IMR-90 (cell line): Measurements from ENCODE around the gene HEPH. TPM values are rescaled to one million over a fixed set of nuclear protein-coding genes. Genes with fewer than 3 reads are reported as not detected.
"Not testable (repeated sequence)": the region's sequence is repeated elsewhere in the genome, so short reads cannot be mapped to it uniquely, and the experiment has no call there.

Experiments
- ATAC-seq: fragments of 200-7000 bp; cut with Tn5 transposase; 2 replicates; pipeline ENCODE4 v1.9.1; 2020; ENCODE audit warnings: low read depth, mild to moderate bottlenecking, moderate library complexity
- BruUV-seq: library from RNA; stranded (reverse); fragments of 400-500 nt; replicated peaks from 2 replicates; lab custom pipeline; 2021; lab: Mats Ljungman, UMichigan
- CTCF ChIA-PET: fragments of 300-600 bp; formaldehyde crosslinking; extraction: SDS; loops from one replicate; lab custom pipeline; 2021; ENCODE audit warnings: antibody characterized with exemption; lab: Yijun Ruan, JAX
- POLR2A ChIA-PET: fragments of 300-600 bp; sonication (Branson Sonifier 250); formaldehyde crosslinking; loops from one replicate; lab custom pipeline; 2022; ENCODE audit warnings: antibody characterized with exemption; ENCODE audit not compliant: unreplicated experiment; lab: Charles Lee
- DNase-seq: peaks from one replicate; pipeline ENCODE4 v3.0.0; 2013
- H2AFZ ChIP-seq: replicated peaks from 2 replicates; pipeline ENCODE3; 2013; ENCODE audit warnings: low read length, mild to moderate bottlenecking; ENCODE audit not compliant: poor library complexity
- H2AK5ac ChIP-seq: 2 replicates; pipeline ENCODE4 v1.6.1; 2013; ENCODE audit warnings: low read depth, low read length, inconsistent platforms
- H2AK9ac ChIP-seq: replicated peaks from 2 replicates; pipeline ENCODE3; 2013; ENCODE audit warnings: mild to moderate bottlenecking, low read depth, low read length, moderate library complexity; ENCODE audit not compliant: poor library complexity
- H2BK120ac ChIP-seq: 2 replicates; pipeline ENCODE4 v1.6.1; 2013; ENCODE audit warnings: low read depth, low read length, inconsistent platforms
- H2BK15ac ChIP-seq: 3 replicates; pipeline ENCODE4 v1.6.1; 2013; ENCODE audit warnings: low read depth, low read length, inconsistent platforms
- H2BK20ac ChIP-seq: 2 replicates; pipeline ENCODE4 v1.6.1; 2013; ENCODE audit warnings: low read depth, mild to moderate bottlenecking, inconsistent platforms, low read length, moderate library complexity
- H2BK5ac ChIP-seq: 2 replicates; pipeline ENCODE4 v1.6.1; 2013; ENCODE audit warnings: mild to moderate bottlenecking, low read depth, low read length, inconsistent platforms; ENCODE audit not compliant: poor library complexity, severe bottlenecking
- H3K14ac ChIP-seq: replicated peaks from 2 replicates; pipeline ENCODE4 v1.6.1; 2013; ENCODE audit warnings: low read depth, low read length, inconsistent platforms
- H3K18ac ChIP-seq: 2 replicates; pipeline ENCODE4 v1.6.1; 2013; ENCODE audit warnings: low read depth, low read length, control low read depth
- H3K23ac ChIP-seq: 2 replicates; pipeline ENCODE4 v1.6.1; 2013; ENCODE audit warnings: low read depth, low read length, inconsistent platforms
- H3K27ac ChIP-seq: 2 replicates; pipeline ENCODE4 v1.5.1; 2013; ENCODE audit warnings: mild to moderate bottlenecking, control low read depth, low read length; ENCODE audit not compliant: insufficient read depth
- H3K27me3 ChIP-seq: 2 replicates; pipeline ENCODE4 v1.6.1; 2013; ENCODE audit warnings: low read length; ENCODE audit not compliant: control insufficient read depth, insufficient read depth
- H3K36me3 ChIP-seq: 2 replicates; pipeline ENCODE4 v1.6.1; 2013; ENCODE audit warnings: low read length, mixed read lengths; ENCODE audit not compliant: control insufficient read depth, insufficient read depth
- H3K4ac ChIP-seq: 2 replicates; pipeline ENCODE4 v1.6.1; 2013; ENCODE audit warnings: low read depth, low read length, inconsistent platforms
- H3K4me1 ChIP-seq: 2 replicates; pipeline ENCODE4 v1.6.1; 2013; ENCODE audit warnings: low read length, mixed read lengths; ENCODE audit not compliant: control insufficient read depth, insufficient read depth
- H3K4me2 ChIP-seq: 2 replicates; pipeline ENCODE4 v1.6.1; 2013; ENCODE audit warnings: low read depth, mild to moderate bottlenecking, control low read depth, low read length, moderate library complexity
- H3K4me3 ChIP-seq: 2 replicates; pipeline ENCODE4 v1.5.1; 2013; ENCODE audit warnings: low read depth, mild to moderate bottlenecking, control low read depth, low read length, moderate library complexity; ENCODE audit not compliant: insufficient read depth
- H3K56ac ChIP-seq: 2 replicates; pipeline ENCODE4 v1.6.1; 2013; ENCODE audit warnings: low read length, inconsistent platforms; ENCODE audit not compliant: insufficient read depth; ENCODE audit errors: extremely low read depth
- H3K79me1 ChIP-seq, 2 experiments: 2 replicates each; pipeline ENCODE4 v1.6.1; 2013; ENCODE audit warnings: low read length in 2 of 2, inconsistent platforms in 1 of 2, low read depth in 1 of 2
- H3K9ac ChIP-seq: 2 replicates; pipeline ENCODE4 v1.6.1; 2013; ENCODE audit warnings: low read depth, low read length, control low read depth
- H3K9me1 ChIP-seq: 2 replicates; pipeline ENCODE4 v1.6.1; 2013; ENCODE audit warnings: low read length, inconsistent platforms; ENCODE audit not compliant: insufficient read depth
- H3K9me3 ChIP-seq: 2 replicates; pipeline ENCODE4 v1.6.1; 2013; ENCODE audit warnings: low read length; ENCODE audit not compliant: control insufficient read depth, insufficient read depth
- H4K20me1 ChIP-seq: 2 replicates; pipeline ENCODE4 v1.6.1; 2013; ENCODE audit warnings: low read length, inconsistent platforms; ENCODE audit not compliant: insufficient read depth
- H4K5ac ChIP-seq: 2 replicates; pipeline ENCODE4 v1.6.1; 2013; ENCODE audit warnings: mild to moderate bottlenecking, low read depth, low read length, control low read depth
- H4K8ac ChIP-seq, 2 experiments: 2 replicates each; pipeline ENCODE4 v1.6.1; 2013; ENCODE audit warnings: low read depth in 2 of 2, low read length in 2 of 2, control low read depth in 1 of 2, inconsistent platforms in 1 of 2
- H4K91ac ChIP-seq: 2 replicates; pipeline ENCODE4 v1.6.1; 2013; ENCODE audit warnings: low read depth, low read length, inconsistent platforms; ENCODE audit not compliant: insufficient read depth
- BHLHE40 ChIP-seq: fragments of 150-350 bp; IDR thresholded peaks from 2 replicates; pipeline ENCODE4 v1.6.1; 2016; ENCODE audit warnings: mild to moderate bottlenecking, low read depth, low read length
- CHD1 ChIP-seq: IDR thresholded peaks from 2 replicates; pipeline ENCODE4 v1.6.1; 2012; ENCODE audit warnings: low read depth, low read length, improper control_type of control experiment
- WGBS, 2 experiments: methylation state at CpG; one replicate each; pipeline versions ENCODE4 v1.1.5 to v1.1.7; 2013; ENCODE audit warnings: missing lambda C conversion rate in 2 of 2; ENCODE audit not compliant: insufficient read length in 1 of 2; ENCODE audit errors: extremely low coverage in 2 of 2; 5-methylcytosine and 5-hydroxymethylcytosine counted together
- dilution Hi-C: fragments of 300-500 bp; cut with HindIII; formaldehyde crosslinking; loops from one replicate; pipeline ENCODE4 v1.14.3; 2018; ENCODE audit warnings: low sequenced_read_pairs; ENCODE audit not compliant: unreplicated experiment
- in situ Hi-C: fragments of 300-500 bp; cut with MboI; formaldehyde crosslinking; loops from 3 replicates; pipeline ENCODE4 v1.14.3; 2019; ENCODE audit warnings: low sequenced_read_pairs, inconsistent platforms, mixed read lengths
- intact Hi-C: fragments of 100-400 bp; cut with micrococcal nuclease; formaldehyde crosslinking; loops from 2 replicates; pipeline ENCODE4 v1.10.0; 2022
- polyA plus RNA-seq, 3 experiments: library from polyadenylated mRNA; depleted of rRNA; stranded (reverse); fragments of >200 nt; gene quantifications; 2 replicates each; pipeline ENCODE4 v1.2.3, GENCODE V29; 2012; ENCODE audit warnings: low replicate concordance in 1 of 3
- total RNA-seq: library from RNA; depleted of rRNA; stranded (reverse); fragments of >200 nt; gene quantifications from 2 replicates; pipeline ENCODE4 v1.2.3, GENCODE V29; 2012
- TF ChIP-seq, protein P1 (sequence below): fragments of 150-350 bp; IDR thresholded peaks from 2 replicates; pipeline ENCODE4 v1.6.1; 2017; ENCODE audit warnings: mild to moderate bottlenecking, antibody characterized with exemption, low read length, low read depth

HEPH gene
- total and polyA plus RNA-seq, 2 of the 4 experiments (the other 2 are of a cell fraction) = 23.5 to 29.5 TPM

- TF ChIP-seq, protein P1, sequence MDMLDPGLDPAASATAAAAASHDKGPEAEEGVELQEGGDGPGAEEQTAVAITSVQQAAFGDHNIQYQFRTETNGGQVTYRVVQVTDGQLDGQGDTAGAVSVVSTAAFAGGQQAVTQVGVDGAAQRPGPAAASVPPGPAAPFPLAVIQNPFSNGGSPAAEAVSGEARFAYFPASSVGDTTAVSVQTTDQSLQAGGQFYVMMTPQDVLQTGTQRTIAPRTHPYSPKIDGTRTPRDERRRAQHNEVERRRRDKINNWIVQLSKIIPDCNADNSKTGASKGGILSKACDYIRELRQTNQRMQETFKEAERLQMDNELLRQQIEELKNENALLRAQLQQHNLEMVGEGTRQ = no peak
- TF ChIP-seq CHD1 (no peak), BHLHE40 (no peak)
Observed at GRCh38 chrX:66163849-66164411, at the start of gene HEPH (continued).

DNA sequence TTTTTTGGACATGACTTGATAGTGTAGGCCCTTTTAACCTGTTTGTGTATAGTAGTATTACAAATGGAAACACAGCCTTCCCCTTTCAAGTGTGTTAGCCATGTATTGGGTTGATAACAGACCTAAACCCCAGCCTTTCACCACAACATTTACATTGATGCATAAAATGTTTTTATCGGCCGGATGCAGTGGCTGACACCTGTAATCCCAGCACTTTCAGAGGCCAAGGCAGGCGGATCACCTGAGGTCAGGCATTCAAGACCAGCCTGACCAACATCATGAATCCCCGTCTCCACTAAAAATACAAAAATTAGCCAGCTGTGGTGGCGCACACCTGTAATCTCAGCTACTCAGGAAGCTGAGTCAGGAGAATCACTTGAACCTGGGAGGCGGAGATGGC lies 45.3 kb upstream of the HEPH start:
- H4K8ac ChIP-seq, H3K27me3 ChIP-seq, H4K5ac ChIP-seq, POLR2A ChIA-PET, DNase-seq, H3K23ac ChIP-seq, H3K9me1 ChIP-seq, H3K36me3 ChIP-seq, H3K9me3 ChIP-seq, H3K14ac ChIP-seq, ATAC-seq, H4K20me1 ChIP-seq, BruUV-seq, H4K91ac ChIP-seq, in situ Hi-C loops, H3K4me3 ChIP-seq, H3K27ac ChIP-seq, H3K4me2 ChIP-seq, H2BK20ac ChIP-seq, H2BK5ac ChIP-seq, H3K9ac ChIP-seq, H3K56ac ChIP-seq, H3K4ac ChIP-seq, H2AK9ac ChIP-seq, H2AFZ ChIP-seq, intact Hi-C loops, H2AK5ac ChIP-seq, H3K18ac ChIP-seq, H3K79me1 ChIP-seq, H2BK15ac ChIP-seq, H3K4me1 ChIP-seq, dilution Hi-C loops, H2BK120ac ChIP-seq: not testable (repeated sequence)
- CTCF ChIA-PET = interaction anchor here (0.6 kb wide), 1 partner anchor 151 kb away, joined by 3 read pairs; no protein-coding TSS in a partner anchor
- 50% methylated on average over 2 of the region's 6 CpGs; no CpG with 5 or more reads in 1 of the 2 experiments for WGBS, 2 experiments

DNA sequence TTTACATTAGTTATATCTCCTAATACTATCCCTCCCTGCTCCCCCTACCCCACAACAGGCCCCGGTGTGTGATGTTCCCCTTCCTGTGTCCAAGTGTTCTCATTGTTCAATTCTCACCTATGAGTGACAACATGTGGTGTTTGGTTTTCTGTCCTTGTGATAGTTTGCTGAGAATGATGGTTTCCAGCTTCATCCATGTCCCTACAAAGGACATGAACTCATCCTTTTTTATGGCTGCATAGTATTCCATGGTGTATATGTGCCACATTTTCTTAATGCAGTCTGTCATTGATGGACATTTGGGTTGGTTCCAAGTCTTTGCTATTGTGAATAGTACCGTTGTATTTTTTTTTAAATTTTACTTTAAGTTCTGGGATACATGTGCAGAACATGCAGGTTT lies 42.7 kb upstream of the HEPH start:
- H3K14ac ChIP-seq, H2BK120ac ChIP-seq, H3K4me3 ChIP-seq, H3K4me2 ChIP-seq, H2AK5ac ChIP-seq, in situ Hi-C loops, H3K9me3 ChIP-seq, H3K27me3 ChIP-seq, H2BK5ac ChIP-seq, H3K56ac ChIP-seq, H3K79me1 ChIP-seq, H3K23ac ChIP-seq, H4K91ac ChIP-seq, H4K20me1 ChIP-seq, CTCF ChIA-PET, H2AK9ac ChIP-seq, H2BK15ac ChIP-seq, DNase-seq, POLR2A ChIA-PET, H4K8ac ChIP-seq, H3K9me1 ChIP-seq, H3K4ac ChIP-seq, H2AFZ ChIP-seq, H4K5ac ChIP-seq, H3K27ac ChIP-seq, ATAC-seq, H3K36me3 ChIP-seq, H3K18ac ChIP-seq, BruUV-seq, H2BK20ac ChIP-seq, H3K4me1 ChIP-seq, dilution Hi-C loops, H3K9ac ChIP-seq: not testable (repeated sequence)
- intact Hi-C loops = loop anchor here (5.0 kb wide), 1 partner anchor 1304 kb away; no protein-coding TSS in a partner anchor
- WGBS, 2 experiments = 40% methylated on average over 1 of the region's 2 CpGs; no CpG with 5 or more reads in 1 of the 2 experiments
